SH-SY5Y (cell line): Measurements from ENCODE around the gene FAM83C.

Source experiments
- GATA2 ChIP-seq: IDR thresholded peaks from 2 replicates; pipeline ENCODE4 v1.6.1; 2011; ENCODE audit warnings: mild to moderate bottlenecking, low read depth, low read length
- GATA3 ChIP-seq: IDR thresholded peaks from 2 replicates; pipeline ENCODE4 v1.6.1; 2011; ENCODE audit warnings: low read depth, mild to moderate bottlenecking, low read length, moderate library complexity

- TF ChIP-seq GATA2 (no peak), GATA3 (no peak)
Measured at GRCh38 chr20:35295674-35296073, 3.4 kb upstream of the FAM83C start.
